Activated T-cell treated with anti-CD3 and anti-CD28 coated beads, Interleukin-2, amount 50 U/mL, for 4 hours (primary cell): Measurements from ENCODE around the gene DNAJC5. TPM values are rescaled to one million over a fixed set of nuclear protein-coding genes. Genes with fewer than 3 reads are reported as not detected.
A peak's percentile ranks its signal among the peaks of the same experiment; 100 is the strongest.
"Not testable (repeated sequence)": the region's sequence is repeated elsewhere in the genome, so short reads cannot be mapped to it uniquely, and the experiment has no call there.

Experiments
- ATAC-seq, 2 donors: fragments of 200-7000 bp; cut with Tn5 transposase; one replicate each; pipeline ENCODE4 v1.10.0; 2021
- DNase-seq: peaks from one replicate; pipeline ENCODE4 v3.0.0-alpha.2; 2020
- H3K27me3 Mint-ChIP-seq: one replicate; pipeline ENCODE4 v1.8.0; 2021; ENCODE audit warnings: low read depth, mixed read lengths
- H3K36me3 Mint-ChIP-seq: one replicate; pipeline ENCODE4 v1.8.0; 2022; ENCODE audit warnings: mixed read lengths; ENCODE audit not compliant: insufficient read depth
- H3K4me1 Mint-ChIP-seq: one replicate; pipeline ENCODE4 v1.8.0; 2021; ENCODE audit warnings: low read depth, mixed read lengths
- H3K4me3 Mint-ChIP-seq: one replicate; pipeline ENCODE4 v1.8.0; 2021; ENCODE audit warnings: mild to moderate bottlenecking, moderate library complexity, mixed read lengths
- H3K9me3 Mint-ChIP-seq: one replicate; pipeline ENCODE4 v1.8.0; 2021; ENCODE audit warnings: mixed read lengths
- total RNA-seq, 3 donors: library from RNA; stranded (reverse); gene quantifications; one replicate each; pipeline ENCODE4 v1.2.1, GENCODE V29; 2021

DNAJC5 gene
- total RNA-seq, 3 donors from 2014 or later, result 37.2 to 38.5 (median 37.8) TPM

GRCh38 chr20:63952769-63953168 lies 57.8 kb downstream of the DNAJC5 start:
- ATAC-seq, result no peak
- no peaks in the 10 kb centered on the region for H3K36me3 Mint-ChIP-seq
- no peaks in the 10 kb centered on the region for H3K27me3 Mint-ChIP-seq
- H3K9me3 Mint-ChIP-seq, result no peaks in the 10 kb centered on the region
- no peak for DNase-seq
- H3K4me1 Mint-ChIP-seq, result peaks cover 64% of the 10 kb centered on the region
- H3K4me3 Mint-ChIP-seq, result no peak overlapping the region

- no peaks in the 10 kb centered on the region for H3K9me3 Mint-ChIP-seq
Observed at GRCh38 chr20:63953764-63954429, 59.0 kb downstream of the DNAJC5 start.

GRCh38 chr20:63955281-63955826 lies 60.4 kb downstream of the DNAJC5 start:
- Mint-ChIP-seq H3K4me3 (peak overlapping the region; percentile 82), H3K36me3 (no peaks in the 10 kb centered on the region), H3K27me3 (no peaks in the 10 kb centered on the region), H3K4me1 (peaks cover 47% of the 10 kb centered on the region), H3K9me3 (no peaks in the 10 kb centered on the region)
- ATAC-seq (peak; percentile 8 to 9), DNase-seq (no peak)

More at GRCh38 chr20:63953764-63954429, 59.0 kb downstream of the DNAJC5 start:
- Mint-ChIP-seq H3K4me1 (peaks cover 57% of the 10 kb centered on the region), H3K36me3 (no peaks in the 10 kb centered on the region), H3K27me3 (no peaks in the 10 kb centered on the region), H3K4me3 (peak overlapping the region; percentile 82)
- DNase-seq (no peak), ATAC-seq (no peak)

GRCh38 chr20:63955827-63956663 lies 61.1 kb downstream of the DNAJC5 start, which contains the start of gene UCKL1:
Gene UCKL1, minus strand, starts transcription at chr20:63956416. Its CDS starts 44 bp downstream, at chr20:63956372.
- no peaks in the 10 kb centered on the region for H3K9me3 Mint-ChIP-seq
- peak; percentile 86 for DNase-seq
- peak; percentile 84 to 86 for ATAC-seq
- H3K4me1 Mint-ChIP-seq, result peaks cover 44% of the 10 kb centered on the region
- H3K27me3 Mint-ChIP-seq, result no peaks in the 10 kb centered on the region
- no peaks in the 10 kb centered on the region for H3K36me3 Mint-ChIP-seq
- peak within 1 kb of the TSS; percentile 82 for H3K4me3 Mint-ChIP-seq

- no peak for DNase-seq
- Mint-ChIP-seq H3K27me3 (no peaks in the 10 kb centered on the region), H3K4me3 (peak overlapping the region; percentile 82), H3K9me3 (no peaks in the 10 kb centered on the region), H3K36me3 (no peaks in the 10 kb centered on the region), H3K4me1 (peaks cover 42% of the 10 kb centered on the region)
- ATAC-seq, result peak; percentile 2 to 3
Observed at GRCh38 chr20:63956664-63957003, 61.7 kb downstream of the DNAJC5 start.

GRCh38 chr20:63957004-63957689 lies 62.2 kb downstream of the DNAJC5 start:
- ATAC-seq (peak; percentile 53 to 55), DNase-seq (peak; percentile 71)
- H3K36me3 Mint-ChIP-seq, result no peaks in the 10 kb centered on the region
- H3K27me3 Mint-ChIP-seq, result no peaks in the 10 kb centered on the region
- H3K4me1 Mint-ChIP-seq, result peaks cover 39% of the 10 kb centered on the region
- peak overlapping the region; percentile 82 for H3K4me3 Mint-ChIP-seq
- H3K9me3 Mint-ChIP-seq, result no peaks in the 10 kb centered on the region

- ATAC-seq, result no peak
- H3K4me3 Mint-ChIP-seq, result peak overlapping the region; percentile 29
- H3K4me1 Mint-ChIP-seq, result peaks cover 34% of the 10 kb centered on the region
- H3K9me3 Mint-ChIP-seq, result no peaks in the 10 kb centered on the region
- H3K36me3 Mint-ChIP-seq, result peaks cover under 1% of the 10 kb centered on the region
- no peak for DNase-seq
- no peaks in the 10 kb centered on the region for H3K27me3 Mint-ChIP-seq
Observed at GRCh38 chr20:63957690-63958441, 62.9 kb downstream of the DNAJC5 start.

- no peaks in the 10 kb centered on the region for H3K9me3 Mint-ChIP-seq
- ATAC-seq, result no peak
- peaks cover 28% of the 10 kb centered on the region for H3K4me1 Mint-ChIP-seq
- no peaks in the 10 kb centered on the region for H3K27me3 Mint-ChIP-seq
- no peak for DNase-seq
- H3K36me3 Mint-ChIP-seq, result peaks cover 2% of the 10 kb centered on the region
- H3K4me3 Mint-ChIP-seq, result no peak overlapping the region
Observed at GRCh38 chr20:63958471-63958870, 63.5 kb downstream of the DNAJC5 start.

- H3K4me1 Mint-ChIP-seq, result peaks cover 23% of the 10 kb centered on the region
- H3K4me3 Mint-ChIP-seq, result no peak overlapping the region
- H3K36me3 Mint-ChIP-seq, result peaks cover 2% of the 10 kb centered on the region
- no peaks in the 10 kb centered on the region for H3K9me3 Mint-ChIP-seq
- no peak for ATAC-seq
- H3K27me3 Mint-ChIP-seq, result no peaks in the 10 kb centered on the region
- DNase-seq, result no peak
Observed at GRCh38 chr20:63958964-63959698, 64.2 kb downstream of the DNAJC5 start.

GRCh38 chr20:63959699-63960075 lies 64.8 kb downstream of the DNAJC5 start:
- H3K27me3 Mint-ChIP-seq, result no peaks in the 10 kb centered on the region
- DNase-seq (no peak), ATAC-seq (no peak)
- H3K36me3 Mint-ChIP-seq, result peaks cover 2% of the 10 kb centered on the region
- H3K9me3 Mint-ChIP-seq, result no peaks in the 10 kb centered on the region
- H3K4me1 Mint-ChIP-seq, result peaks cover 18% of the 10 kb centered on the region
- no peak overlapping the region for H3K4me3 Mint-ChIP-seq

- not testable (repeated sequence) for H3K4me3 Mint-ChIP-seq, DNase-seq, H3K27me3 Mint-ChIP-seq, ATAC-seq, H3K9me3 Mint-ChIP-seq, H3K36me3 Mint-ChIP-seq
- H3K4me1 Mint-ChIP-seq, result peaks cover 11% of the 10 kb centered on the region
Observed at GRCh38 chr20:63960654-63961621, 66.0 kb downstream of the DNAJC5 start.

GRCh38 chr20:63961664-63962425 lies 66.9 kb downstream of the DNAJC5 start:
- no peak for ATAC-seq
- Mint-ChIP-seq H3K27me3 (no peaks in the 10 kb centered on the region), H3K9me3 (no peaks in the 10 kb centered on the region), H3K4me3 (no peak overlapping the region), H3K4me1 (peaks cover 10% of the 10 kb centered on the region), H3K36me3 (peaks cover 2% of the 10 kb centered on the region)
- DNase-seq, result no peak
